ENCODE data around the gene UBE2I.

GRCh38 chr16:1334739-1335138 is 25.3 kb downstream of the UBE2I start:
- TF ChIP-seq CTCF (IDR thresholded peaks at IDR 0.05) (no peak), POLR2A (IDR thresholded peaks at IDR 0.05) (no peak)
